GM19468 (cell line): ENCODE data around the gene DPEP3.
"Not testable (repeated sequence)": the region's sequence is repeated elsewhere in the genome, so short reads cannot be mapped to it uniquely, and the experiment has no call there.

Experiments used
- ATAC-seq: cut with Tn5 transposase; IDR thresholded peaks from one replicate; pipeline ENCODE4 v1.9.1; 2021; ENCODE audit warnings: mild to moderate bottlenecking, moderate library complexity, moderate number of reproducible peaks; ENCODE audit not compliant: unreplicated experiment; ENCODE audit errors: extremely low read depth

DPEP3 gene

DNA sequence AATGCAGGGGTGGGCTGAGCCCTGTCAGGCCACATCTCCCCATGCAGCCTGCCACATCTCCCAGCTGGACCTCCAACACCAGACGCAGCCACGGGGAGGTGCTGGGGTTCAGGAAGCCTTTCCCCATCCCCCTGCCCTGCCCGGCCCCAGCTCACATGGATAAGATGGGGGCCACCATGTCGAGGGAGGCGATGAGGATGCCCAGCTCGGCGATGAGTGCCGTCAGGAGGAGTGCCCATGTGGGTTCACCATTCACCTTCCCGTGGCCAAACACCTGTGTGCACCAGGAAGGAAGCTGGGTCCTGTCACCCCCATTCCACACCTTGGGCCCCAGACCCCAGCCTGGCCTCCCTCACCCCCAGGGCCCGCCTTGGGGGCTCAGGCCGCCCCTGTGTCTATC is 30.7 kb downstream of the DPEP3 start:
- ATAC-seq = no peak

GRCh38 chr16:67948015-67948414 is 32.3 kb downstream of the DPEP3 start:
- ATAC-seq = no peak

GRCh38 chr16:67946966-67947558 is 33.2 kb downstream of the DPEP3 start:
- ATAC-seq = no peak

DNA sequence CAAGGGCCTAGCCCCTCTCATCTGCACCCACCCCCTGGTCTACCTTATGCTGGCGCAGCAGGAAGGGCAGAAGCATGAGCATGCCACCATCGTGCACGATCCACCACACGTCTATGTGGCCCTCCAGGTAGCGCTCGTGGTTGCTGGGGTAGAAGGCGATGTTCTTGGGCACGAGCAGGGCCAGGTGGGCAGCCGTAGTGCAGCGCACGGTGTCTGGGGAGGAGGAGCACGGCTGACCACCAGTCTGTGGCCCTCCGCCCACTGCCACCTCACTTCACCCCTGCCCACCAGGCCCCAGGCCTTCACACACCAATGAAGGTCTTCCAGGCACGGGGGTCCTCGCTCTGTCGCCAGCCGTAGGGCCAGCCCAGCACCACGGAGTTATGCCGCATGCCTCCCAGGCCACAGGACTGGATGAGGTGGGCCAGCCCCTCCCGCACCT is 34.1 kb downstream of the DPEP3 start:
- ATAC-seq = no peak

DNA sequence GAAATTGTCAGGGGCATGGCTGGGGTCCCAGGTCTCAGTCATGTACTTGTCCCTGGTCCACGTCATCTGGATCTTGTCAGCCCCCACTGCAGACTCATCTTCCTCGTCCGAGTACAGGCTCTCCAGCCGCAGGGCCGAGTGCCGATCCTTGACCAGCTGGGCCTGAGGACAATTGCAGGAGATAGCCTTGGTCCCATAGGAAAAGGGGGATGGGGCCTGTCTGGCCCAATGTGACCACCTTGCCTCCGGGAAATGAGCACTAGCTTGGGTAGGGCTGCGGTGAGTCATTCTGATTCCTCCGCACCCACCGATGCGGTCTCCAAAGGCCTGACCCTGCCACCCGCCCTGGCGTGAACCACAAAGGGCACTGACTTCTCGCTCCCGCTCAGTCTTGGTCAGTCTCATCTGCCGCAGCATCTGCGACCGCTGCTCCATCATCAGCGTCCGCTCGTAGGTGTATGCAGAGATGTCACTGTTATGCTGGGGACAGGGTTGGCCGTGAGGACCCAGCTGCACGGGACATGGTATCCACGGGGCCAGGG is 34.8 kb downstream of the DPEP3 start:
- ATAC-seq = no peak

DNA sequence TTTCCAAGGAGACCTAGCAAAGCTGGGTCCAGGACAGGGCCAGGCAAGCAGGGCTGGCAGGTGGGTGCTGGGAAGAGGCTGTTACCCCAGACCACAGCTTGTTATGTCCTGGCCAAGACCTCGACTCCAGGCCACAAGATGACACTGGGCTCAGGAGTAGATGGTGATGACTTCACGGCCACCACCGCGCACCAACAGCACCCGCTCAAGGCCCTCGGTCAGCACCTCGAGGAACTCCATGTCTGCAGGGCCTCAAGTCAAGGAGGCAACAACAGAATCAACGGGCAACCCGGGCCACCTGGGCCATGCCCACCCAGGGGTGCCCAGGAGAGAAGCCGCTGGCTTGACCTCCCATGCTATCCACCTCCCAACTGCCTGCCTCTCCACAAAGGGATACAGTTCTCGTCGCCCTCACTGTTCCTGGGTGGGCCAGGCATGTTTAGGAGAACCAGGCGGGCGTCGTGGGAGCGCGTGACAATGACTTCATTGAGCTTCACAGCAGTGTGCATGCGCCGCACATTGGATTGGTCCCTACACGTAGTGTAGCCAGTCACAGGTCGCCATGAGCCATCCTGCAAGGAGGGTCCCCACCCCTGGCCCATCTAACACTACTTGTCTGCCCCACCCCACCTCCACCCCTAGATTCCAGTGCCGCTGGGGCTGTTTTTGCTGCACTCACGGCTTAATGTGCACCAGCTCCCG is 35.5 kb downstream of the DPEP3 start:
- ATAC-seq = no peak

DNA sequence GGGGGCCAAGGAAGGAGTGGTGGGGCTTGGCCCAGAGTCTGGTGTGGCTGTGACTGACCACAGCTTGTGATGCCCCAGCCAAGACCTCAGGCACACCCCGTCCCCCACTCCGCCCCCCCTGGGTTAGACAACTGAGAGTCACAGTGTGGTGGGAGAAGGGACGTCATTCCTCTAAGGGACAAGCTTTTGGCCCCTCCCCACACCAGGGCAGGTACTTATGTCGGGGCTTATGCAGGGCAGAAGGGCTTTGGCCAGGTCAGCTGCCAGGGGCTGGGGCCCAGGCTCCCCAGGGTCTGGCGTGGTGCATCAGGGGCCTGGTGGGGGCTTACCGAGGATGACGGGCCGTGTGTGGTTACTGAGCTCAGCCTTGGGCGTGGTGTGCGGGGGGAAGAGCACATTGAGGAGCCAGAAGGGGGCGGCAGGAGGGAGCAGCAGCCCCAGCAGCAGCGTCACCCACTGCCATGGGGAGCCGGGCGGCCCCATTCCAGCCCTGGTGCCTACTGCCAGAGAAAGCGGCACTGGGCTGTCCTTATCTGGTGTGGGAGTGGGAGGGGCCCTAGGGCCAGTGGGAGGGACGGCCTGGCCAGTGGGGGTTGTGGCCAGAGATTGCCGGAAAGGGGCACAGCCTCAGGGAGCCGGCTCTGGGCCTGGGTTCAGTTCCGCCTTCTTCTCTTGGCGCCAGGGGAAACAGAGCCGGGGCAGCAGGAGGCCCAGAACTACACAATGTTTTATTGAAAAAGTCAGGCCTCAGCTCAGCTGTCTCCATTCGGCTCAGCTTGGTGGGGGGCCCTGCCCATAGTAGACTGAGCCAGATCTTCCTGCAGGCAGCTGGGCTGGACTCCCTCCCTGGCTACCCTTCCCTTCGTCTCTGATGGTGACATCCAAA is 36.4 kb downstream of the DPEP3 start, which contains the start of gene LCAT:
Gene LCAT (minus strand): TSS at position 502 of the 886 bp plus-strand sequence. CDS start 19 bp downstream, at position 483.
- ATAC-seq = no peak

DNA sequence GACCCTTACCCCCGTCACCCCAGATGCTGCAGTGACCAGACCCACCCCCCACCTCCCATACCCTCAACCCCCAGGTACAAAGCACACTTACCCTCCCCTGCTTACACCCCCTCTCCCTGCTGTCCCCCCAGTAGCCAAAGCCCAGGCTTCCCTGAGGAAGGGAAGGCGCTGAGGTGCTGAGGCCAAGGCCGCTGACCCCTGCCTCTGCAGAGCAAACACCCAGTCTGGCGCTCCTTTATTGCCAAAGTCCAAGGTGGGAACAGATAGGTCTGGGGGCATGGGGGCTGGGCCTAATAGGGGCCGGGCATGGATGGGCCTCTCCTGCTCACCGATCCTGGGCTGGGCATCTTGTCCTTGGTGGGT is 37.1 kb downstream of the DPEP3 start:
- no peak for ATAC-seq

DNA sequence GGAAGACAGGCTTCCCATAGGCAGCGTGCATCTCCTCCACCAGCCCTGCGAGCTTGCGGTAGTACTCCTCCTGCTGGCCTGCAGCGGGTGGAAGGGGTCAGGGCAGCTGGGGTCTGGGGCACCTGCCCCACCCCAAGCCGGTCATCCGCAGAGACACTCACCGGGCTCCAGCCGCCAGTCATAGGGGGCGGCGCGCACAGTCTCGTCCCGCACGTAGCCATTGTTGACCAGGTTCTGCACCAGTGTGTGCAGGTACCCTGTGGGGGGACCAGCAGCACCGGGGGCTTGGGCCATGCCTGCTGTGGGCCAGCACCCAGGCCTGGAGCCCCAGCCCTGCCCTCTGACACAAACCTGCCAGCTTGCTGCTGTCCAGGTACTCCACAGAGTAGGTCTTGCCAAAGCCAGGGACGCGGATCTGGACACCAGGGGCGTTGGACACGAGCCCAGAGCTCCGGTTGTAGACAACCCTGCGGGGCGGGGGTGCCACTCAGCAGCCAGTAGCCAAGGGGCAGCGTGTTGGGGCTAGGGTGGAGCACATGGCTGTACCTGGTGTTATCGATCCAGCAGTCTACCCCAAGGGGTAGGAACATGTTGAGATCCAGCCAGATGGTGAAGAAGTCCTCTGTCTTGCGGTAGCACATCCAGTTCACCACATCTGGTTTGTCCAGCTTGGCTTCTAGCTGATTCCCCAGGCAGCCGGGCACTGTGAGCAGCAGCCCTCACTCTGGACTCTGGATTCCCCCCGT is 37.6 kb downstream of the DPEP3 start:
- no peak for ATAC-seq

GRCh38 chr16:67942200-67942509 is 38.1 kb downstream of the DPEP3 start:
- ATAC-seq = no peak

DNA sequence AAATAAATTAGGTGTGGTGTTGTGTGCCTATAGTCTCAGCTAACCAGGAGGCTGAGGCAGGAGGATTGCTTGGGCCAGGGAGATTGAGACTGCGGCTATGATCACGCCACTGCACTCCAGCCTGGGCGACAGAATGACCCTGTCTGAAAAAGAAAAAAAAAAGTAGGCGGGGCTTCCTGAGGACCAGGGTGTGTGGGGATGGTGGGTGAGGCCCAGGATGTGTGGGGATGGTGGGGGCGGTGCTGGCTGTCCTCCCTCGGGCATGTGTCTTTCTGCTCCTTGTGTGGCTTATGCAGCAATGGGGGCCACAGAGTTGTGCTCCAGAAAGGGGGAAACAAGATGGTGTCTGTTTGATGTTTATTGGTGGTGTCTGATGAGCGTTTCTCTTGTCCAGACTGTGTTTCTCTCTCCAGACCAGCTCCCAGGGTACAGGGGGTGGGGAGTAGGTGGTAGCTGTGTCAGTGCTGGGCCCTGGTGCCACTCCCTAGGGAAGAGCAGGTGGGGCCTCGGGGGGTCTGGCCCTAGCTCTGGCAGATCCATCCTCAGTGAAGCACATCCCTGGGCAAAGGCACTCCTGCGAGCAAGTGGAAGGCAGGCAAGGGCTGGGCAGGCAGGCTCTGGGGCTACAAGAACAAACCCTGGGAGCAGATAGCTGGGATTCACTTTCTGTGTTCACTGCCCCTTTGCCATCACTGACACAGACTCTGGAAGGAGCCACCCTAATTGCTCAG is 38.7 kb downstream of the DPEP3 start:
- no peak for ATAC-seq

- ATAC-seq = no peak
These were observed 39.7 kb downstream of the DPEP3 start for GRCh38 chr16:67940446-67941089.

DNA sequence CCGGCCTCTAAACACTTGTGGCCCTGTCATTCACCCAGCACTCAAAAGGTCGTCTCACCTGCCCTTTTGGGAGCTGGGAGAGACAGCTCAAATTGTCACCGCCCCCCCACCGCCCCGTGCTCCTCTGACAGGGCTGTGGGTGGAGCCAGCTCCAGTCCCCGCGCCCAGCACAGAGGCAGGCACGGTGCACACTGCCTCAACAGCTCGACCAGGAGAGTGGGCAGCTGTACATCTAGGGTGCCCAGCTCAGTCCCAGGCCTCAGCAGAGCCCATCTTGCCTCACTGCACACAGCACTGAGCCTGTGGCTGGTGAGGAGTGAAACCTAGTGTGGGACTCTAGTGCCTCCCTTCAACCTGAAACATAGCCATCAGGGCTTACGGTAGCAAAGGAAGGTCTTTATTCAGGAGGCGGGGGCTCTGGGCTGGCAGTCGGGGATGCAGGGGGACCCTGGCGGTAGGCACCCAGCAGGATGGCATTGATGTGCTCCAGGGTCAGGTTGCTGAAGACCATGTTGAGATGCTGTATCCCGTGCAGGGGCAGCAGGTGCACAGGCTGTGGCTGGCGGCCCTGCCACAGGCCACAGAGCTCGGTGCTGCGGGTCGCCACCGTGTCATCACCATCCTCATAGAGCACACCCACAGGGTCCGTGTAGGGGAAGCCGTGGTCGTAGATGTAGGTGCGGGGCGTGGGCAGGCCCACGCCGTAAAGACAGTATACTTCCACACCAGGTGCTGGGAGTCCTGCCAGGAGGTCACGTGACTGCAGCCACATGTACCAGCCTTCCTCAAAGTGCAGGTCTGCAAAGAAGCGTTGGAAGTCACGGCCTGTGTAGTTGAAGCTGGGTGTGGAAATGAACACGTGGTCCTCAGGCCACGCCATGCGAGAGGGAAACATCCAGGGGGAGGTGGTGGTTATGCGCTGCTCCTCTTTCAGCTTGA is 40.5 kb downstream of the DPEP3 start:
- no peak for ATAC-seq

DNA sequence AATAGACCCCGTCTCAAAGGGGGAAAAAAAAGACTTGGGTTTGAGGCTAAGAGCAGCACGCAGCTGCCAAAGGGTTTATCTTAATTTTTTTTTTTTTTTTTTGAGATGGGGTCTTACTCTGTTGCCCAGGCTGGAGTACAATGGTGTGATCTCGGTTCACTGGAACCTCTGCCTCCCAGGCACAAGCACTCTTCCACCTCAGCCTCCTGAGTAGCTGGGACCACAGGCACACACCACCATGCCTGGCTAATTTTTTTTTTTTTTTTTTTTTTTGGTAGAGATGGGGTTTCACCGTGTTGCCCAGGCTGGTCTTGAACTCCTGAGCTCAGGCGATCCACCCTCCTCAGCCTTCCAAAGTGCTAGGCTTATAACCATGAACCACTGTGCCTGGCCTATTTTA is 42.6 kb downstream of the DPEP3 start:
- ATAC-seq = not testable (repeated sequence)

DNA sequence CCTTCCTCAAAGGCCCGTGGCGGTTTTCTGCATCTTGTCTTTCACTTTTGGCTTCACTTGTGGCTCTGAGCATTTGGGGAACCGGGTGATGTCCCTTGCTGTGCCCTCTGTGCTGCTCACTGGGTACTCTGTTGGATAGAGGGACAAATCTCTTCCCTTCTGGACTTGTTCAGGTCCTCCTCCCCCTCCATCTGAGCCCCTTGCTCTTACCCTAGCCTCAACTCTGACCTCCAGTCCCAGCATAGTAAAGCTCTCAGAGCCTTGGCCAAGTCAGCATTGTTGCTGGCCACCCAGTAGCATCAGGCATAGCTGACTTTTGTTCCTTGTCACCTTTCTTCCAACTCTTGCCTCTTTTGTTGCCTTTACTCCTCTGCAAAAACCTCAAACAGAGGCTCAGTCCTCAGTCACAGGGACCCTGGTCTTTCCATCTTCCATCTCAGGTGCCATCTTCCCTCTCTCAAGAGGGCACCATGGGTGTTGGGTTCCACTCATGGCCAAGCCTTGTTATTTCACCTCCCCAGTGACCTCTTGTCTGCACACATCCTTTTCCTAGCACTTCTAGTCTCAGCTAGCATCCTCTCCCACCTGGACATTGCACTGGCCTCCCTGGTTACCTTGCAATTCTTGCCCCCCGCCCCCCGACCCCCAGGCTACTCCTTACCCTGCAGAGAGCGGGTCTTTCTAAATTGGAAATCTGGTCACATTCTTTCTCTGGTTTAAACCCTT is 43.3 kb downstream of the DPEP3 start:
- no peak for ATAC-seq

- no peak for ATAC-seq
These were observed 44.0 kb downstream of the DPEP3 start, which contains the start of gene PSMB10 for GRCh38 chr16:67936124-67936879. TSS of gene PSMB10 (minus strand) at chr16:67936850. CDS start at chr16:67936749, 101 bp downstream.
